HepG2 (cell line): ENCODE data around the gene CLPSL2. TPM values are rescaled to one million over a fixed set of nuclear protein-coding genes. Genes with fewer than 3 reads are reported as not detected.

Experiments used
- CREBL2 ChIP-seq: sonication (generic); formaldehyde crosslinking; IDR thresholded peaks from 2 replicates; pipeline ENCODE4 v1.8.1; 2023; ENCODE audit warnings: missing genetic modification reagents, mild to moderate bottlenecking, borderline replicate concordance
- GTF3A ChIP-seq: sonication (generic); formaldehyde crosslinking; conservative IDR thresholded peaks from 2 replicates; pipeline ENCODE4 v1.4.0; 2020; ENCODE audit warnings: mild to moderate bottlenecking, missing genetic modification reagents
- GZF1 ChIP-seq: sonication (generic); formaldehyde crosslinking; IDR thresholded peaks from 2 replicates; pipeline ENCODE4 v1.5.1; 2020; ENCODE audit warnings: mild to moderate bottlenecking, missing genetic modification reagents
- HMGA1 ChIP-seq: sonication (generic); formaldehyde crosslinking; conservative IDR thresholded peaks from 2 replicates; pipeline ENCODE4 v1.4.0; 2020; ENCODE audit warnings: missing genetic modification reagents
- KDM5A ChIP-seq: fragments of 200-600 bp; sonication (generic); IDR thresholded peaks from 2 replicates; pipeline ENCODE4 v1.7.0; 2018; ENCODE audit warnings: antibody characterized with exemption, mild to moderate bottlenecking, low read length, borderline replicate concordance
- MAFK ChIP-seq, 2 experiments: IDR thresholded peaks in 1 of 2; conservative IDR thresholded peaks in 1 of 2; 2 replicates each; pipeline ENCODE4 v1.6.1; 2011; ENCODE audit warnings: improper control_type of control experiment in 2 of 2, low read length in 2 of 2
- PHF8 ChIP-seq: sonication (generic); formaldehyde crosslinking; IDR thresholded peaks from 2 replicates; pipeline ENCODE4 v1.5.0; 2020; ENCODE audit warnings: missing genetic modification reagents
- SALL1 ChIP-seq: sonication (generic); formaldehyde crosslinking; IDR thresholded peaks from 2 replicates; pipeline ENCODE4 v1.8.0; 2022; ENCODE audit warnings: mild to moderate bottlenecking, missing genetic modification reagents
- ZBTB42 ChIP-seq: sonication (generic); formaldehyde crosslinking; IDR thresholded peaks from 2 replicates; pipeline ENCODE4 v1.5.0; 2020; ENCODE audit warnings: mild to moderate bottlenecking, missing genetic modification reagents
- ZEB1 ChIP-seq: IDR thresholded peaks from 2 replicates; pipeline ENCODE4 v1.6.1; 2012; ENCODE audit warnings: mild to moderate bottlenecking, low read depth, inconsistent platforms; ENCODE audit not compliant: insufficient replicate concordance
- ZNF24 ChIP-seq: fragments of 450-650 bp; IDR thresholded peaks from 2 replicates; pipeline ENCODE4 v1.6.1; 2017; ENCODE audit warnings: antibody characterized with exemption, mild to moderate bottlenecking
- ZNF446 ChIP-seq: sonication (generic); formaldehyde crosslinking; IDR thresholded peaks from 2 replicates; pipeline ENCODE4 v1.5.0; 2020; ENCODE audit warnings: mild to moderate bottlenecking, missing genetic modification reagents
- ZNF577 ChIP-seq: sonication (generic); formaldehyde crosslinking; IDR thresholded peaks from 2 replicates; pipeline ENCODE4 v1.4.0; 2020; ENCODE audit warnings: mild to moderate bottlenecking, low read depth, missing genetic modification reagents, borderline replicate concordance
- ZNF672 ChIP-seq: sonication (generic); formaldehyde crosslinking; IDR thresholded peaks from 2 replicates; pipeline ENCODE4 v1.8.1; 2022; ENCODE audit warnings: missing genetic modification reagents
- ZNF709 ChIP-seq: sonication (generic); formaldehyde crosslinking; IDR thresholded peaks from 2 replicates; pipeline ENCODE4 v1.5.0; 2020; ENCODE audit warnings: mild to moderate bottlenecking, missing genetic modification reagents
- ZNF761 ChIP-seq: sonication (generic); formaldehyde crosslinking; conservative IDR thresholded peaks from 2 replicates; pipeline ENCODE4 v1.4.0; 2020; ENCODE audit warnings: mild to moderate bottlenecking, missing genetic modification reagents
- ZSCAN5A ChIP-seq: sonication (generic); formaldehyde crosslinking; IDR thresholded peaks from 2 replicates; pipeline ENCODE4 v1.8.0; 2022; ENCODE audit warnings: mild to moderate bottlenecking, missing genetic modification reagents, borderline replicate concordance
- polyA plus RNA-seq, 8 experiments: library from polyadenylated mRNA; depleted of rRNA in 3 of 8; stranded (reverse) in 7 of 8; unstranded in 1 of 8; fragments of >200 nt; fragmentation: Illumina TruSeq in 4 of 8; extraction: Trizol in 4 of 8; gene quantifications; 2 replicates each; pipeline versions ENCODE4 v1.2.1 to v1.2.3, GENCODE V29; 2011 to 2016; ENCODE audit warnings: low read depth in 4 of 8, missing spikeins in 1 of 8, mixed read lengths in 1 of 8; ENCODE audit not compliant: insufficient read depth in 1 of 8
- total RNA-seq, 5 experiments: library from RNA; depleted of rRNA; stranded (reverse); fragments of >200 nt; fragmentation: Illumina TruSeq; extraction: Trizol; gene quantifications; 2 replicates each; pipeline ENCODE4 v1.2.3, GENCODE V29; 2016; ENCODE audit warnings: low read depth in 1 of 5
- TF ChIP-seq, protein P1 (sequence below): sonication (generic); formaldehyde crosslinking; IDR thresholded peaks from 2 replicates; pipeline ENCODE4 v1.5.0; 2020; ENCODE audit warnings: mild to moderate bottlenecking, missing genetic modification reagents, borderline replicate concordance

The CLPSL2 gene
- total and polyA plus RNA-seq, 2 of the 13 experiments (the other 11 are each of a cell fraction or from before 2014, with no cell fraction given): not detected

GRCh38 chr6:35727935-35728682 is 48.3 kb upstream of the CLPSL2 start (continued):
- TF ChIP-seq, protein P1, sequence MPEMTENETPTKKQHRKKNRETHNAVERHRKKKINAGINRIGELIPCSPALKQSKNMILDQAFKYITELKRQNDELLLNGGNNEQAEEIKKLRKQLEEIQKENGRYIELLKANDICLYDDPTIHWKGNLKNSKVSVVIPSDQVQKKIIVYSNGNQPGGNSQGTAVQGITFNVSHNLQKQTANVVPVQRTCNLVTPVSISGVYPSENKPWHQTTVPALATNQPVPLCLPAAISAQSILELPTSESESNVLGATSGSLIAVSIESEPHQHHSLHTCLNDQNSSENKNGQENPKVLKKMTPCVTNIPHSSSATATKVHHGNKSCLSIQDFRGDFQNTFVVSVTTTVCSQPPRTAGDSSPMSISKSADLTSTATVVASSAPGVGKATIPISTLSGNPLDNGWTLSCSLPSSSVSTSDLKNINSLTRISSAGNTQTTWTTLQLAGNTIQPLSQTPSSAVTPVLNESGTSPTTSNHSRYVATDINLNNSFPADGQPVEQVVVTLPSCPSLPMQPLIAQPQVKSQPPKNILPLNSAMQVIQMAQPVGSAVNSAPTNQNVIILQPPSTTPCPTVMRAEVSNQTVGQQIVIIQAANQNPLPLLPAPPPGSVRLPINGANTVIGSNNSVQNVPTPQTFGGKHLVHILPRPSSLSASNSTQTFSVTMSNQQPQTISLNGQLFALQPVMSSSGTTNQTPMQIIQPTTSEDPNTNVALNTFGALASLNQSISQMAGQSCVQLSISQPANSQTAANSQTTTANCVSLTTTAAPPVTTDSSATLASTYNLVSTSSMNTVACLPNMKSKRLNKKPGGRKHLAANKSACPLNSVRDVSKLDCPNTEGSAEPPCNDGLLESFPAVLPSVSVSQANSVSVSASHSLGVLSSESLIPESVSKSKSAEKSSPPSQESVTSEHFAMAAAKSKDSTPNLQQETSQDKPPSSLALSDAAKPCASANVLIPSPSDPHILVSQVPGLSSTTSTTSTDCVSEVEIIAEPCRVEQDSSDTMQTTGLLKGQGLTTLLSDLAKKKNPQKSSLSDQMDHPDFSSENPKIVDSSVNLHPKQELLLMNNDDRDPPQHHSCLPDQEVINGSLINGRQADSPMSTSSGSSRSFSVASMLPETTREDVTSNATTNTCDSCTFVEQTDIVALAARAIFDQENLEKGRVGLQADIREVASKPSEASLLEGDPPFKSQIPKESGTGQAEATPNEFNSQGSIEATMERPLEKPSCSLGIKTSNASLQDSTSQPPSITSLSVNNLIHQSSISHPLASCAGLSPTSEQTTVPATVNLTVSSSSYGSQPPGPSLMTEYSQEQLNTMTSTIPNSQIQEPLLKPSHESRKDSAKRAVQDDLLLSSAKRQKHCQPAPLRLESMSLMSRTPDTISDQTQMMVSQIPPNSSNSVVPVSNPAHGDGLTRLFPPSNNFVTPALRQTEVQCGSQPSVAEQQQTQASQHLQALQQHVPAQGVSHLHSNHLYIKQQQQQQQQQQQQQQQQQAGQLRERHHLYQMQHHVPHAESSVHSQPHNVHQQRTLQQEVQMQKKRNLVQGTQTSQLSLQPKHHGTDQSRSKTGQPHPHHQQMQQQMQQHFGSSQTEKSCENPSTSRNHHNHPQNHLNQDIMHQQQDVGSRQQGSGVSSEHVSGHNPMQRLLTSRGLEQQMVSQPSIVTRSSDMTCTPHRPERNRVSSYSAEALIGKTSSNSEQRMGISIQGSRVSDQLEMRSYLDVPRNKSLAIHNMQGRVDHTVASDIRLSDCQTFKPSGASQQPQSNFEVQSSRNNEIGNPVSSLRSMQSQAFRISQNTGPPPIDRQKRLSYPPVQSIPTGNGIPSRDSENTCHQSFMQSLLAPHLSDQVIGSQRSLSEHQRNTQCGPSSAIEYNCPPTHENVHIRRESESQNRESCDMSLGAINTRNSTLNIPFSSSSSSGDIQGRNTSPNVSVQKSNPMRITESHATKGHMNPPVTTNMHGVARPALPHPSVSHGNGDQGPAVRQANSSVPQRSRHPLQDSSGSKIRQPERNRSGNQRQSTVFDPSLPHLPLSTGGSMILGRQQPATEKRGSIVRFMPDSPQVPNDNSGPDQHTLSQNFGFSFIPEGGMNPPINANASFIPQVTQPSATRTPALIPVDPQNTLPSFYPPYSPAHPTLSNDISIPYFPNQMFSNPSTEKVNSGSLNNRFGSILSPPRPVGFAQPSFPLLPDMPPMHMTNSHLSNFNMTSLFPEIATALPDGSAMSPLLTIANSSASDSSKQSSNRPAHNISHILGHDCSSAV (CRISPR knock-in tag): no peak
- no peak for TF ChIP-seq ZNF446
- TF ChIP-seq ZNF709 (CRISPR knock-in tag): peak; percentile 79; the same call in 1 of the 2 replicates
- TF ChIP-seq HMGA1 (CRISPR knock-in tag): no peak
- no peak for TF ChIP-seq KDM5A
- TF ChIP-seq MAFK (conservative IDR thresholded peaks at IDR 0.05 in 1 of 2, IDR thresholded peaks at IDR 0.05 in 1 of 2; ENCODE audit: low read length in 2 of 2): peak; percentile 61 to 68; a peak in 2 of 4 replicates
- TF ChIP-seq ZBTB42: no peak
- no peak for TF ChIP-seq GZF1 (CRISPR knock-in tag)
- TF ChIP-seq PHF8 (CRISPR knock-in tag): peak; percentile 44; the same call in 1 of the 2 replicates
- no peak; the same call in 1 of the 2 replicates for TF ChIP-seq SALL1 (CRISPR knock-in tag)
- peak; percentile 60; the same call in 1 of the 2 replicates for TF ChIP-seq ZSCAN5A (CRISPR knock-in tag)
- TF ChIP-seq ZNF761: 0 out of 2 replicates have a peak, but pooled peaks have one; percentile 9
- no peak for TF ChIP-seq ZNF672 (CRISPR knock-in tag)
- no peak for TF ChIP-seq GTF3A
- 0 out of 2 replicates have a peak, but pooled peaks have one; percentile 2 for TF ChIP-seq CREBL2 (CRISPR knock-in tag)
- peak; percentile 48 for TF ChIP-seq ZEB1
- TF ChIP-seq ZNF577: no peak
- no peak for TF ChIP-seq ZNF24
